Hematopoietic multipotent progenitor cell treated with erythropoietin and hydrocortisone succinate and interleukin-3 and kit ligand, for 15 days (in vitro differentiated cells): Measurements from ENCODE around the gene ANKHD1.

Experiments
- DNase-seq: peaks from one replicate; pipeline ENCODE4 v3.0.0-alpha.2; 2015; ENCODE audit warnings: low spot score

The ANKHD1 gene

GRCh38 chr5:140371356-140372151 lies 30.1 kb upstream of the ANKHD1 start:
- no peak for DNase-seq

GRCh38 chr5:140372971-140373487 lies 28.6 kb upstream of the ANKHD1 start:
- DNase-seq: peak; percentile 66

GRCh38 chr5:140381351-140381750 lies 20.3 kb upstream of the ANKHD1 start:
- no peak for DNase-seq

GRCh38 chr5:140381972-140382371 lies 19.7 kb upstream of the ANKHD1 start:
- no peak for DNase-seq

- DNase-seq: no peak
Measured at GRCh38 chr5:140382866-140383265, 18.8 kb upstream of the ANKHD1 start.

- no peak for DNase-seq
Measured at GRCh38 chr5:140383300-140383699, 18.3 kb upstream of the ANKHD1 start.

- no peak for DNase-seq
Measured at GRCh38 chr5:140388052-140388451, 13.6 kb upstream of the ANKHD1 start.

- no peak for DNase-seq
Measured at GRCh38 chr5:140391312-140391711, 10.3 kb upstream of the ANKHD1 start.

- DNase-seq: no peak
Measured at GRCh38 chr5:140391732-140392131, 9.9 kb upstream of the ANKHD1 start.

- no peak for DNase-seq
Measured at GRCh38 chr5:140393738-140394137, 7.9 kb upstream of the ANKHD1 start.

GRCh38 chr5:140398379-140398811 lies 3.2 kb upstream of the ANKHD1 start:
- no peak for DNase-seq

- DNase-seq: no peak
Measured at GRCh38 chr5:140399979-140400729, 1.5 kb upstream of the ANKHD1 start.

- peak; percentile 93 for DNase-seq
Measured at GRCh38 chr5:140400730-140401361, 787 bp upstream of the ANKHD1 start.

- peak; percentile 29 for DNase-seq
Measured at GRCh38 chr5:140402258-140403074, 833 bp downstream of the ANKHD1 start.

- DNase-seq: no peak
Measured at GRCh38 chr5:140403613-140404012, 2.0 kb downstream of the ANKHD1 start.

GRCh38 chr5:140408750-140409241 lies 7.2 kb downstream of the ANKHD1 start:
- DNase-seq: no peak

- peak; percentile 1 for DNase-seq
Measured at GRCh38 chr5:140413230-140413629, 11.6 kb downstream of the ANKHD1 start.

GRCh38 chr5:140417235-140417634 lies 15.6 kb downstream of the ANKHD1 start:
- no peak for DNase-seq

GRCh38 chr5:140418862-140419520 lies 17.4 kb downstream of the ANKHD1 start:
- no peak for DNase-seq

GRCh38 chr5:140420226-140420570 lies 18.6 kb downstream of the ANKHD1 start:
- DNase-seq: no peak
